K562 (cell line): ENCODE measurements around the gene YES1. TPM values are rescaled to one million over a fixed set of nuclear protein-coding genes. Genes with fewer than 3 reads are reported as not detected.

Experiments used
- CREB1 ChIP-seq, 2 experiments: sonication (generic) in 1 of 2; formaldehyde crosslinking in 1 of 2; IDR thresholded peaks; 2 replicates each; pipeline versions ENCODE4 v1.6.1 to v1.8.0; 2012 to 2022; ENCODE audit warnings: inconsistent platforms in 1 of 2, mild to moderate bottlenecking in 1 of 2, missing genetic modification reagents in 1 of 2, moderate library complexity in 1 of 2
- MCM2 ChIP-seq: fragments of 450-650 bp; IDR thresholded peaks from 2 replicates; pipeline ENCODE4 v1.6.1; 2017; ENCODE audit warnings: low read depth, mild to moderate bottlenecking
- PPARD ChIP-seq: fragments of 250-450 bp; sonication (Bioruptor Pico); IDR thresholded peaks from 2 replicates; pipeline ENCODE4 v1.8.0; 2022; ENCODE audit warnings: inconsistent platforms, mild to moderate bottlenecking, moderate library complexity
- PTTG1 ChIP-seq: fragments of 450-650 bp; IDR thresholded peaks from 2 replicates; pipeline ENCODE4 v1.6.1; 2016; ENCODE audit warnings: low read depth, mild to moderate bottlenecking, missing genetic modification characterization, missing compliant biosample characterization
- TOE1 ChIP-seq, 2 experiments: fragments of 450-650 bp in 1 of 2; sonication (generic) in 1 of 2; formaldehyde crosslinking in 1 of 2; IDR thresholded peaks; 2 replicates each; pipeline versions ENCODE4 v1.7.1 to v1.8.0; 2016 to 2022; ENCODE audit warnings: borderline replicate concordance in 2 of 2, mild to moderate bottlenecking in 2 of 2, antibody characterized with exemption in 1 of 2, inconsistent platforms in 1 of 2, low read depth in 1 of 2, missing genetic modification reagents in 1 of 2, moderate library complexity in 1 of 2
- ZC3H4 ChIP-seq: sonication (generic); formaldehyde crosslinking; IDR thresholded peaks from 2 replicates; pipeline ENCODE4 v1.9.0; 2021; ENCODE audit warnings: missing genetic modification reagents, borderline replicate concordance
- polyA plus RNA-seq, 8 experiments: library from polyadenylated mRNA; depleted of rRNA in 4 of 8; stranded (reverse) in 5 of 8; unstranded in 3 of 8; fragments of >200 nt; fragmentation: Nextera tagmentation in 2 of 8; fragmentation: Illumina TruSeq in 1 of 8; extraction: Ambion mirVana in 2 of 8; extraction: Trizol in 1 of 8; gene quantifications; 2 replicates each; pipeline versions ENCODE4 v1.2.1 to v1.2.3, GENCODE V29; 2011 to 2014; ENCODE audit warnings: inconsistent platforms in 1 of 8, missing spikeins in 1 of 8
- total RNA-seq, 7 experiments: library from RNA; depleted of rRNA in 6 of 7; stranded (reverse); fragments of >200 nt in 6 of 7; fragmentation: Illumina TruSeq in 2 of 7; extraction: Trizol in 2 of 7; gene quantifications; 2 replicates each; pipeline versions ENCODE4 v1.2.1 to v1.2.3, GENCODE V29; 2011 to 2021; ENCODE audit warnings: low replicate concordance in 1 of 7
- TF ChIP-seq, protein P1 (sequence below): fragments of 250-450 bp; sonication (Bioruptor Pico); IDR thresholded peaks from 2 replicates; pipeline ENCODE4 v1.8.0; 2022; ENCODE audit warnings: inconsistent platforms
- TF ChIP-seq, protein P2 (sequence below), 2 experiments: fragments of 450-650 bp in 1 of 2; IDR thresholded peaks; 2 replicates each; pipeline ENCODE4 v1.6.1; 2011 to 2017; ENCODE audit warnings: low read depth in 2 of 2, antibody characterized with exemption in 1 of 2, borderline replicate concordance in 1 of 2, low read length in 1 of 2, mild to moderate bottlenecking in 1 of 2, mixed read lengths in 1 of 2; ENCODE audit not compliant: control insufficient read depth in 1 of 2
- TF ChIP-seq, protein P3 (sequence below): sonication (generic); formaldehyde crosslinking; IDR thresholded peaks from 2 replicates; pipeline ENCODE4 v1.4.0; 2020; ENCODE audit warnings: mild to moderate bottlenecking, missing genetic modification reagents
- TF ChIP-seq, protein P4 (sequence below), 2 experiments: fragments of 200-800 bp in 1 of 2; sonication (Bioruptor generic) in 1 of 2; sonication (generic) in 1 of 2; formaldehyde crosslinking in 1 of 2; IDR thresholded peaks in 1 of 2; conservative IDR thresholded peaks in 1 of 2; 2 replicates each; pipeline versions ENCODE4 v1.5.0 to v1.6.1; 2016 to 2020; ENCODE audit warnings: missing compliant biosample characterization in 1 of 2, missing genetic modification characterization in 1 of 2, missing genetic modification reagents in 1 of 2
- TF ChIP-seq, protein P5 (sequence below): IDR thresholded peaks from 3 replicates; pipeline ENCODE4 v1.6.1; 2011; ENCODE audit warnings: borderline replicate concordance, mild to moderate bottlenecking, moderate library complexity; ENCODE audit not compliant: insufficient read length; ENCODE audit errors: extremely low read depth

Gene YES1
- total and polyA plus RNA-seq, 9 of the 15 experiments (the other 6 are each of a cell fraction or from before 2014, with no cell fraction given), result 37.2 to 115 (median 77.7) TPM

DNA sequence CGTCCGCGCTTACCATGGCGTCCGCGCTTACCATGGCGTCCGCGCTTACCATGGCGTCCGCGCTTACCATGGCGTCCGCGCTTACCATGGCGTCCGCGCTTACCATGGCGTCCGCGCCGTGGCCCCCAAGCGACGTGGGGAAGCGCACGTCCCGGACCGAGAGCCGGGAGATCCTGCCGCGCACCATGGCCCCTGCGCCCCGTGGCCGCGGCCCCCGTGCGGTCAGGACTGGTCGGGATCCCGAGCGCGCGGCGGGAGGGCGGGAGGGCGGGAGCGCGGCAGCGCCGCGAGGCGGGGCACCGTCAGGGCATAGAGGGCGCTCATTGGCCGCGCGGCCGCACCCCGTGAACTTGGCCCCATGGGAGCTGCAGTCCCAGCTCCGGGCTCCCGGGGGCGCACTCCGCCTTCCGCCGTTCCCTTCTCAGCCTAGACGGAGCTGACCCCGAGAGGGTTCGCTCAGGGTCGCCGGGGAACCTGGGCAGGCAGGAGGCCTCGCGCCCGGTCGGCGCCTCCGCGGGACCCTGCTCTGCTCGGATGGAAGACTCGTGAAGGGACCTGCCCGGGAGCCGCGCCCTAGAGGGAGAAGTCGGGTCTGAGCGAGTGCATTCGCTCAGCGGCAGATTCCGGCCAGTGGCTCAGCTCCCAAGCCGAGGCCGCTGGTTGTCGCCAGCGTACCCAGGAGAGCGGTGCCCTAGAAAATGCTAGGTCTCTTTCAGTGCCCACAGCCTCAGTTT lies 99.5 kb downstream of the YES1 start, which contains the start of gene ENOSF1 (continued):
- TF ChIP-seq, protein P1, sequence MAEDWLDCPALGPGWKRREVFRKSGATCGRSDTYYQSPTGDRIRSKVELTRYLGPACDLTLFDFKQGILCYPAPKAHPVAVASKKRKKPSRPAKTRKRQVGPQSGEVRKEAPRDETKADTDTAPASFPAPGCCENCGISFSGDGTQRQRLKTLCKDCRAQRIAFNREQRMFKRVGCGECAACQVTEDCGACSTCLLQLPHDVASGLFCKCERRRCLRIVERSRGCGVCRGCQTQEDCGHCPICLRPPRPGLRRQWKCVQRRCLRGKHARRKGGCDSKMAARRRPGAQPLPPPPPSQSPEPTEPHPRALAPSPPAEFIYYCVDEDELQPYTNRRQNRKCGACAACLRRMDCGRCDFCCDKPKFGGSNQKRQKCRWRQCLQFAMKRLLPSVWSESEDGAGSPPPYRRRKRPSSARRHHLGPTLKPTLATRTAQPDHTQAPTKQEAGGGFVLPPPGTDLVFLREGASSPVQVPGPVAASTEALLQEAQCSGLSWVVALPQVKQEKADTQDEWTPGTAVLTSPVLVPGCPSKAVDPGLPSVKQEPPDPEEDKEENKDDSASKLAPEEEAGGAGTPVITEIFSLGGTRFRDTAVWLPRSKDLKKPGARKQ (CRISPR knock-in tag), result peak; percentile 96
- TF ChIP-seq MCM2, result no peak
- no peak for TF ChIP-seq ZC3H4 (CRISPR knock-in tag)
- no peak for TF ChIP-seq PTTG1 (tag)
- TF ChIP-seq, protein P2, sequence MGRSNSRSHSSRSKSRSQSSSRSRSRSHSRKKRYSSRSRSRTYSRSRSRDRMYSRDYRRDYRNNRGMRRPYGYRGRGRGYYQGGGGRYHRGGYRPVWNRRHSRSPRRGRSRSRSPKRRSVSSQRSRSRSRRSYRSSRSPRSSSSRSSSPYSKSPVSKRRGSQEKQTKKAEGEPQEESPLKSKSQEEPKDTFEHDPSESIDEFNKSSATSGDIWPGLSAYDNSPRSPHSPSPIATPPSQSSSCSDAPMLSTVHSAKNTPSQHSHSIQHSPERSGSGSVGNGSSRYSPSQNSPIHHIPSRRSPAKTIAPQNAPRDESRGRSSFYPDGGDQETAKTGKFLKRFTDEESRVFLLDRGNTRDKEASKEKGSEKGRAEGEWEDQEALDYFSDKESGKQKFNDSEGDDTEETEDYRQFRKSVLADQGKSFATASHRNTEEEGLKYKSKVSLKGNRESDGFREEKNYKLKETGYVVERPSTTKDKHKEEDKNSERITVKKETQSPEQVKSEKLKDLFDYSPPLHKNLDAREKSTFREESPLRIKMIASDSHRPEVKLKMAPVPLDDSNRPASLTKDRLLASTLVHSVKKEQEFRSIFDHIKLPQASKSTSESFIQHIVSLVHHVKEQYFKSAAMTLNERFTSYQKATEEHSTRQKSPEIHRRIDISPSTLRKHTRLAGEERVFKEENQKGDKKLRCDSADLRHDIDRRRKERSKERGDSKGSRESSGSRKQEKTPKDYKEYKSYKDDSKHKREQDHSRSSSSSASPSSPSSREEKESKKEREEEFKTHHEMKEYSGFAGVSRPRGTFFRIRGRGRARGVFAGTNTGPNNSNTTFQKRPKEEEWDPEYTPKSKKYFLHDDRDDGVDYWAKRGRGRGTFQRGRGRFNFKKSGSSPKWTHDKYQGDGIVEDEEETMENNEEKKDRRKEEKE (IDR thresholded peaks at IDR 0.05; ENCODE audit: borderline replicate concordance in 1 of 2, control insufficient read depth in 1 of 2, low read depth in 2 of 2, low read length in 1 of 2), result no peak
- no peak for TF ChIP-seq CREB1 (IDR thresholded peaks at IDR 0.05)
- peak; percentile 38; the same call in 1 of the 2 replicates for TF ChIP-seq CREB1 (CRISPR knock-in tag; IDR thresholded peaks at IDR 0.05)
- TF ChIP-seq PPARD (CRISPR knock-in tag), result no peak
- TF ChIP-seq, protein P3, sequence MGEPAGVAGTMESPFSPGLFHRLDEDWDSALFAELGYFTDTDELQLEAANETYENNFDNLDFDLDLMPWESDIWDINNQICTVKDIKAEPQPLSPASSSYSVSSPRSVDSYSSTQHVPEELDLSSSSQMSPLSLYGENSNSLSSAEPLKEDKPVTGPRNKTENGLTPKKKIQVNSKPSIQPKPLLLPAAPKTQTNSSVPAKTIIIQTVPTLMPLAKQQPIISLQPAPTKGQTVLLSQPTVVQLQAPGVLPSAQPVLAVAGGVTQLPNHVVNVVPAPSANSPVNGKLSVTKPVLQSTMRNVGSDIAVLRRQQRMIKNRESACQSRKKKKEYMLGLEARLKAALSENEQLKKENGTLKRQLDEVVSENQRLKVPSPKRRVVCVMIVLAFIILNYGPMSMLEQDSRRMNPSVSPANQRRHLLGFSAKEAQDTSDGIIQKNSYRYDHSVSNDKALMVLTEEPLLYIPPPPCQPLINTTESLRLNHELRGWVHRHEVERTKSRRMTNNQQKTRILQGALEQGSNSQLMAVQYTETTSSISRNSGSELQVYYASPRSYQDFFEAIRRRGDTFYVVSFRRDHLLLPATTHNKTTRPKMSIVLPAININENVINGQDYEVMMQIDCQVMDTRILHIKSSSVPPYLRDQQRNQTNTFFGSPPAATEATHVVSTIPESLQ, result 0 out of 2 replicates have a peak, but pooled peaks have one; percentile 57
- TF ChIP-seq, protein P4, sequence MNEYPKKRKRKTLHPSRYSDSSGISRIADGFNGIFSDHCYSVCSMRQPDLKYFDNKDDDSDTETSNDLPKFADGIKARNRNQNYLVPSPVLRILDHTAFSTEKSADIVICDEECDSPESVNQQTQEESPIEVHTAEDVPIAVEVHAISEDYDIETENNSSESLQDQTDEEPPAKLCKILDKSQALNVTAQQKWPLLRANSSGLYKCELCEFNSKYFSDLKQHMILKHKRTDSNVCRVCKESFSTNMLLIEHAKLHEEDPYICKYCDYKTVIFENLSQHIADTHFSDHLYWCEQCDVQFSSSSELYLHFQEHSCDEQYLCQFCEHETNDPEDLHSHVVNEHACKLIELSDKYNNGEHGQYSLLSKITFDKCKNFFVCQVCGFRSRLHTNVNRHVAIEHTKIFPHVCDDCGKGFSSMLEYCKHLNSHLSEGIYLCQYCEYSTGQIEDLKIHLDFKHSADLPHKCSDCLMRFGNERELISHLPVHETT (CRISPR knock-in tag; conservative IDR thresholded peaks at IDR 0.05 in 1 of 2, IDR thresholded peaks at IDR 0.05 in 1 of 2), result peak in 1 of 2 experiments; percentile 95; a peak in 2 of 4 replicates
- TF ChIP-seq TOE1 (IDR thresholded peaks at IDR 0.05; ENCODE audit: borderline replicate concordance), result no peak
- 0 out of 2 replicates have a peak, but pooled peaks have one; percentile 29 for TF ChIP-seq TOE1 (CRISPR knock-in tag; IDR thresholded peaks at IDR 0.05; ENCODE audit: borderline replicate concordance, low read depth)
- TF ChIP-seq, protein P5, sequence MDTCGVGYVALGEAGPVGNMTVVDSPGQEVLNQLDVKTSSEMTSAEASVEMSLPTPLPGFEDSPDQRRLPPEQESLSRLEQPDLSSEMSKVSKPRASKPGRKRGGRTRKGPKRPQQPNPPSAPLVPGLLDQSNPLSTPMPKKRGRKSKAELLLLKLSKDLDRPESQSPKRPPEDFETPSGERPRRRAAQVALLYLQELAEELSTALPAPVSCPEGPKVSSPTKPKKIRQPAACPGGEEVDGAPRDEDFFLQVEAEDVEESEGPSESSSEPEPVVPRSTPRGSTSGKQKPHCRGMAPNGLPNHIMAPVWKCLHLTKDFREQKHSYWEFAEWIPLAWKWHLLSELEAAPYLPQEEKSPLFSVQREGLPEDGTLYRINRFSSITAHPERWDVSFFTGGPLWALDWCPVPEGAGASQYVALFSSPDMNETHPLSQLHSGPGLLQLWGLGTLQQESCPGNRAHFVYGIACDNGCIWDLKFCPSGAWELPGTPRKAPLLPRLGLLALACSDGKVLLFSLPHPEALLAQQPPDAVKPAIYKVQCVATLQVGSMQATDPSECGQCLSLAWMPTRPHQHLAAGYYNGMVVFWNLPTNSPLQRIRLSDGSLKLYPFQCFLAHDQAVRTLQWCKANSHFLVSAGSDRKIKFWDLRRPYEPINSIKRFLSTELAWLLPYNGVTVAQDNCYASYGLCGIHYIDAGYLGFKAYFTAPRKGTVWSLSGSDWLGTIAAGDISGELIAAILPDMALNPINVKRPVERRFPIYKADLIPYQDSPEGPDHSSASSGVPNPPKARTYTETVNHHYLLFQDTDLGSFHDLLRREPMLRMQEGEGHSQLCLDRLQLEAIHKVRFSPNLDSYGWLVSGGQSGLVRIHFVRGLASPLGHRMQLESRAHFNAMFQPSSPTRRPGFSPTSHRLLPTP, result no peak
